HFFc6 (cell line): Measurements from ENCODE around the gene MAP3K3. TPM values are rescaled to one million over a fixed set of nuclear protein-coding genes. Genes with fewer than 3 reads are reported as not detected.

Experiments
- DNase-seq: peaks from one replicate; pipeline ENCODE4 v3.0.0-alpha.2; 2018
- H3K27ac Mint-ChIP-seq: 2 replicates; pipeline ENCODE4 v1.8.0; 2020; ENCODE audit warnings: mild to moderate bottlenecking, mixed read lengths
- H3K27me3 Mint-ChIP-seq: 2 replicates; pipeline ENCODE4 v1.8.0; 2021; ENCODE audit warnings: mild to moderate bottlenecking, moderate library complexity, mixed read lengths; ENCODE audit not compliant: insufficient read depth
- H3K36me3 Mint-ChIP-seq: 2 replicates; pipeline ENCODE4 v1.8.0; 2021; ENCODE audit warnings: low read depth, mixed read lengths
- H3K4me1 Mint-ChIP-seq: 2 replicates; pipeline ENCODE4 v1.8.0; 2020; ENCODE audit warnings: low read depth, mixed read lengths
- H3K4me3 Mint-ChIP-seq: 2 replicates; pipeline ENCODE4 v1.8.0; 2020; ENCODE audit warnings: mild to moderate bottlenecking, moderate library complexity, mixed read lengths
- H3K9me3 Mint-ChIP-seq: 2 replicates; pipeline ENCODE4 v1.8.0; 2020; ENCODE audit warnings: mild to moderate bottlenecking, mixed read lengths
- CTCF ChIP-seq: fragments of 200-600 bp; sonication (generic); IDR thresholded peaks from 2 replicates; pipeline ENCODE4 v1.5.0; 2021; ENCODE audit warnings: antibody characterized with exemption, mild to moderate bottlenecking
- total RNA-seq, 6 experiments: library from RNA; stranded (reverse); fragmentation: NEBNext Ultra II Directional; extraction: Animal tissue kit (Norgen Biotek cat#: 25700); gene quantifications; 2 replicates in 1 of 6; 3 replicates in 5 of 6; pipeline ENCODE4 v1.2.3, GENCODE V29; 2021

Gene MAP3K3
- total RNA-seq, 6 experiments from 2014 or later: 24.2 to 31.5 (median 27.2) TPM

GRCh38 chr17:63703029-63703428 lies 80.8 kb downstream of the MAP3K3 start:
- Mint-ChIP-seq H3K36me3 (peaks cover 9% of the 10 kb centered on the region; the same call in 1 of the 2 replicates), H3K4me3 (no peak overlapping the region), H3K9me3 (no peaks in the 10 kb centered on the region), H3K27me3 (peaks cover 7% of the 10 kb centered on the region; the same call in 1 of the 2 replicates), H3K4me1 (no peaks in the 10 kb centered on the region), H3K27ac (no peak overlapping the region)
- no peak for TF ChIP-seq CTCF
- no peak for DNase-seq

GRCh38 chr17:63703556-63704258 lies 81.5 kb downstream of the MAP3K3 start:
- Mint-ChIP-seq H3K4me1 (no peaks in the 10 kb centered on the region), H3K4me3 (no peak overlapping the region), H3K9me3 (no peaks in the 10 kb centered on the region)

GRCh38 chr17:63704259-63704576 lies 82.0 kb downstream of the MAP3K3 start:
- H3K36me3 Mint-ChIP-seq: peaks cover 15% of the 10 kb centered on the region; the same call in 1 of the 2 replicates
- no peaks in the 10 kb centered on the region for H3K4me1 Mint-ChIP-seq
- DNase-seq: no peak
- H3K9me3 Mint-ChIP-seq: no peaks in the 10 kb centered on the region
- H3K4me3 Mint-ChIP-seq: no peak overlapping the region
- no peak overlapping the region for H3K27ac Mint-ChIP-seq
- H3K27me3 Mint-ChIP-seq: peaks cover 2% of the 10 kb centered on the region; the same call in 1 of the 2 replicates
- TF ChIP-seq CTCF: no peak

More at GRCh38 chr17:63703556-63704258, 81.5 kb downstream of the MAP3K3 start:
- no peak for DNase-seq
- no peak overlapping the region for H3K27ac Mint-ChIP-seq
- peaks cover 4% of the 10 kb centered on the region; the same call in 1 of the 2 replicates for H3K27me3 Mint-ChIP-seq
- peaks cover 11% of the 10 kb centered on the region; the same call in 1 of the 2 replicates for H3K36me3 Mint-ChIP-seq
- TF ChIP-seq CTCF: no peak

GRCh38 chr17:63704836-63705235 lies 82.6 kb downstream of the MAP3K3 start:
- H3K36me3 Mint-ChIP-seq: peaks cover 21% of the 10 kb centered on the region; the same call in 1 of the 2 replicates
- no peak for DNase-seq

GRCh38 chr17:63705657-63706056 lies 83.4 kb downstream of the MAP3K3 start:
- DNase-seq: no peak
- H3K27ac Mint-ChIP-seq: no peak overlapping the region
- H3K27me3 Mint-ChIP-seq: peaks cover 2% of the 10 kb centered on the region; the same call in 1 of the 2 replicates
- H3K4me3 Mint-ChIP-seq: no peak overlapping the region
- H3K9me3 Mint-ChIP-seq: no peaks in the 10 kb centered on the region
- no peaks in the 10 kb centered on the region for H3K4me1 Mint-ChIP-seq
- peaks cover 22% of the 10 kb centered on the region; the same call in 1 of the 2 replicates for H3K36me3 Mint-ChIP-seq
- no peak for TF ChIP-seq CTCF

More at GRCh38 chr17:63704836-63705235, 82.6 kb downstream of the MAP3K3 start:
- TF ChIP-seq CTCF: no peak
- no peaks in the 10 kb centered on the region for H3K4me1 Mint-ChIP-seq
- H3K27ac Mint-ChIP-seq: no peak overlapping the region
- no peaks in the 10 kb centered on the region for H3K9me3 Mint-ChIP-seq
- H3K27me3 Mint-ChIP-seq: peaks cover 2% of the 10 kb centered on the region; the same call in 1 of the 2 replicates
- H3K4me3 Mint-ChIP-seq: no peak overlapping the region
